ENCODE data around the gene DPH7. TPM values are rescaled to one million over a fixed set of nuclear protein-coding genes. Genes with fewer than 3 reads are reported as not detected.

The DPH7 gene
- total RNA-seq, 1 experiment from 2014 or later = 43.9 TPM

- TF ChIP-seq, protein P1, sequence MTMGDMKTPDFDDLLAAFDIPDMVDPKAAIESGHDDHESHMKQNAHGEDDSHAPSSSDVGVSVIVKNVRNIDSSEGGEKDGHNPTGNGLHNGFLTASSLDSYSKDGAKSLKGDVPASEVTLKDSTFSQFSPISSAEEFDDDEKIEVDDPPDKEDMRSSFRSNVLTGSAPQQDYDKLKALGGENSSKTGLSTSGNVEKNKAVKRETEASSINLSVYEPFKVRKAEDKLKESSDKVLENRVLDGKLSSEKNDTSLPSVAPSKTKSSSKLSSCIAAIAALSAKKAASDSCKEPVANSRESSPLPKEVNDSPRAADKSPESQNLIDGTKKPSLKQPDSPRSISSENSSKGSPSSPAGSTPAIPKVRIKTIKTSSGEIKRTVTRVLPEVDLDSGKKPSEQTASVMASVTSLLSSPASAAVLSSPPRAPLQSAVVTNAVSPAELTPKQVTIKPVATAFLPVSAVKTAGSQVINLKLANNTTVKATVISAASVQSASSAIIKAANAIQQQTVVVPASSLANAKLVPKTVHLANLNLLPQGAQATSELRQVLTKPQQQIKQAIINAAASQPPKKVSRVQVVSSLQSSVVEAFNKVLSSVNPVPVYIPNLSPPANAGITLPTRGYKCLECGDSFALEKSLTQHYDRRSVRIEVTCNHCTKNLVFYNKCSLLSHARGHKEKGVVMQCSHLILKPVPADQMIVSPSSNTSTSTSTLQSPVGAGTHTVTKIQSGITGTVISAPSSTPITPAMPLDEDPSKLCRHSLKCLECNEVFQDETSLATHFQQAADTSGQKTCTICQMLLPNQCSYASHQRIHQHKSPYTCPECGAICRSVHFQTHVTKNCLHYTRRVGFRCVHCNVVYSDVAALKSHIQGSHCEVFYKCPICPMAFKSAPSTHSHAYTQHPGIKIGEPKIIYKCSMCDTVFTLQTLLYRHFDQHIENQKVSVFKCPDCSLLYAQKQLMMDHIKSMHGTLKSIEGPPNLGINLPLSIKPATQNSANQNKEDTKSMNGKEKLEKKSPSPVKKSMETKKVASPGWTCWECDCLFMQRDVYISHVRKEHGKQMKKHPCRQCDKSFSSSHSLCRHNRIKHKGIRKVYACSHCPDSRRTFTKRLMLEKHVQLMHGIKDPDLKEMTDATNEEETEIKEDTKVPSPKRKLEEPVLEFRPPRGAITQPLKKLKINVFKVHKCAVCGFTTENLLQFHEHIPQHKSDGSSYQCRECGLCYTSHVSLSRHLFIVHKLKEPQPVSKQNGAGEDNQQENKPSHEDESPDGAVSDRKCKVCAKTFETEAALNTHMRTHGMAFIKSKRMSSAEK (CRISPR knock-in tag; IDR thresholded peaks at IDR 0.05; ENCODE audit: borderline replicate concordance) = no peak
- TF ChIP-seq ELF4 (CRISPR knock-in tag; IDR thresholded peaks at IDR 0.05; ENCODE audit: low read depth) = no peak; the same call in 1 of the 2 replicates
- TF ChIP-seq NR1H2 (CRISPR knock-in tag; IDR thresholded peaks at IDR 0.05) = no peak
- TF ChIP-seq AR (CRISPR knock-in tag; IDR thresholded peaks at IDR 0.05) = no peak
- TF ChIP-seq JUN (CRISPR knock-in tag; IDR thresholded peaks at IDR 0.05) = no peak
- no peak for TF ChIP-seq ZNF396 (CRISPR knock-in tag; IDR thresholded peaks at IDR 0.05; ENCODE audit: borderline replicate concordance)
- no peak for TF ChIP-seq ATF1 (CRISPR knock-in tag; IDR thresholded peaks at IDR 0.05)
- TF ChIP-seq, protein P2, sequence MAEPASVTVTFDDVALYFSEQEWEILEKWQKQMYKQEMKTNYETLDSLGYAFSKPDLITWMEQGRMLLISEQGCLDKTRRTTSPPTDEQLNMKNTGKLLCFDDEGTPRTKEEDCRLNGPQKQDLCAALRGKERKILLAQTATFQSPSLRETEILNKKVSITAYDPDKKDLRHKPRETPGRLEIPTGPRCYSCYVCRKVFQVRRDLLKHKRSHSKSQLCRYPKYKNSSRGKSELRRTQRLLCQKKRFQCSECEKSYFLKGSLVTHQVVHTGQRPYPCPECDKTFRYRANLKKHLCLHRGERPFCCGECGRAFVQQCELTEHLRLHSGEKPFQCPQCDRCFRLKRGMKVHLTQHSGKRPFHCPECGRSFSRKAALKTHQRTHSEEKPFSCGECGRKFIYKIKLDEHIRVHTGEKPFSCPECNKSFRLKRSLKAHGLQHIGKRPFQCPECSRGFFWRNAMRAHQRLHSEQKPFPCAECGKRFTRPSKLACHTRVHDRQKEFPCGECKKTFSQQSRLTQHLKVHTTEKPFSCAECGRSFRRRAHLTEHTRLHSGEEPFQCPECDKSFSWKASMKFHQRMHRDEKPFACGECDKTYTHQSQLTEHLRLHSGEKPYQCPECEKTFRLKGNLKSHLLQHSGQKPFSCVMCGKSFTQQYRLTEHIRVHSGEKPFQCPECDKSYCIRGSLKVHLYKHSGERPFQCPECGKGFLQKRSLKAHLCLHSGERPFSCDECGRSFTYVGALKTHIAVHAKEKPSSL (CRISPR knock-in tag; conservative IDR thresholded peaks at IDR 0.05) = no peak
- TF ChIP-seq, protein P3, sequence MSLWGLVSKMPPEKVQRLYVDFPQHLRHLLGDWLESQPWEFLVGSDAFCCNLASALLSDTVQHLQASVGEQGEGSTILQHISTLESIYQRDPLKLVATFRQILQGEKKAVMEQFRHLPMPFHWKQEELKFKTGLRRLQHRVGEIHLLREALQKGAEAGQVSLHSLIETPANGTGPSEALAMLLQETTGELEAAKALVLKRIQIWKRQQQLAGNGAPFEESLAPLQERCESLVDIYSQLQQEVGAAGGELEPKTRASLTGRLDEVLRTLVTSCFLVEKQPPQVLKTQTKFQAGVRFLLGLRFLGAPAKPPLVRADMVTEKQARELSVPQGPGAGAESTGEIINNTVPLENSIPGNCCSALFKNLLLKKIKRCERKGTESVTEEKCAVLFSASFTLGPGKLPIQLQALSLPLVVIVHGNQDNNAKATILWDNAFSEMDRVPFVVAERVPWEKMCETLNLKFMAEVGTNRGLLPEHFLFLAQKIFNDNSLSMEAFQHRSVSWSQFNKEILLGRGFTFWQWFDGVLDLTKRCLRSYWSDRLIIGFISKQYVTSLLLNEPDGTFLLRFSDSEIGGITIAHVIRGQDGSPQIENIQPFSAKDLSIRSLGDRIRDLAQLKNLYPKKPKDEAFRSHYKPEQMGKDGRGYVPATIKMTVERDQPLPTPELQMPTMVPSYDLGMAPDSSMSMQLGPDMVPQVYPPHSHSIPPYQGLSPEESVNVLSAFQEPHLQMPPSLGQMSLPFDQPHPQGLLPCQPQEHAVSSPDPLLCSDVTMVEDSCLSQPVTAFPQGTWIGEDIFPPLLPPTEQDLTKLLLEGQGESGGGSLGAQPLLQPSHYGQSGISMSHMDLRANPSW (CRISPR knock-in tag; conservative IDR thresholded peaks at IDR 0.05; ENCODE audit: low read depth) = no peak
- TF ChIP-seq ZNF423 (CRISPR knock-in tag; IDR thresholded peaks at IDR 0.05) = no peak
- TF ChIP-seq, protein P4, sequence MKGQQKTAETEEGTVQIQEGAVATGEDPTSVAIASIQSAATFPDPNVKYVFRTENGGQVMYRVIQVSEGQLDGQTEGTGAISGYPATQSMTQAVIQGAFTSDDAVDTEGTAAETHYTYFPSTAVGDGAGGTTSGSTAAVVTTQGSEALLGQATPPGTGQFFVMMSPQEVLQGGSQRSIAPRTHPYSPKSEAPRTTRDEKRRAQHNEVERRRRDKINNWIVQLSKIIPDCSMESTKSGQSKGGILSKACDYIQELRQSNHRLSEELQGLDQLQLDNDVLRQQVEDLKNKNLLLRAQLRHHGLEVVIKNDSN (CRISPR knock-in tag; IDR thresholded peaks at IDR 0.05) = no peak
- no peak for TF ChIP-seq JAZF1 (CRISPR knock-in tag; IDR thresholded peaks at IDR 0.05)
- no peak for TF ChIP-seq ZNF138 (CRISPR knock-in tag; conservative IDR thresholded peaks at IDR 0.05)
- TF ChIP-seq IRF2 (CRISPR knock-in tag; IDR thresholded peaks at IDR 0.05; ENCODE audit: borderline replicate concordance, low read depth) = no peak
- no peak for TF ChIP-seq GRHL2 (CRISPR knock-in tag; IDR thresholded peaks at IDR 0.05; ENCODE audit: insufficient replicate concordance, severe bottlenecking)
- TF ChIP-seq, protein P5, sequence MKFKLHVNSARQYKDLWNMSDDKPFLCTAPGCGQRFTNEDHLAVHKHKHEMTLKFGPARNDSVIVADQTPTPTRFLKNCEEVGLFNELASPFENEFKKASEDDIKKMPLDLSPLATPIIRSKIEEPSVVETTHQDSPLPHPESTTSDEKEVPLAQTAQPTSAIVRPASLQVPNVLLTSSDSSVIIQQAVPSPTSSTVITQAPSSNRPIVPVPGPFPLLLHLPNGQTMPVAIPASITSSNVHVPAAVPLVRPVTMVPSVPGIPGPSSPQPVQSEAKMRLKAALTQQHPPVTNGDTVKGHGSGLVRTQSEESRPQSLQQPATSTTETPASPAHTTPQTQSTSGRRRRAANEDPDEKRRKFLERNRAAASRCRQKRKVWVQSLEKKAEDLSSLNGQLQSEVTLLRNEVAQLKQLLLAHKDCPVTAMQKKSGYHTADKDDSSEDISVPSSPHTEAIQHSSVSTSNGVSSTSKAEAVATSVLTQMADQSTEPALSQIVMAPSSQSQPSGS (CRISPR knock-in tag; IDR thresholded peaks at IDR 0.05; ENCODE audit: borderline replicate concordance, low read depth) = no peak
- TF ChIP-seq ZNF317 (CRISPR knock-in tag; IDR thresholded peaks at IDR 0.05; ENCODE audit: borderline replicate concordance, low read depth) = no peak
- TF ChIP-seq, protein P6, sequence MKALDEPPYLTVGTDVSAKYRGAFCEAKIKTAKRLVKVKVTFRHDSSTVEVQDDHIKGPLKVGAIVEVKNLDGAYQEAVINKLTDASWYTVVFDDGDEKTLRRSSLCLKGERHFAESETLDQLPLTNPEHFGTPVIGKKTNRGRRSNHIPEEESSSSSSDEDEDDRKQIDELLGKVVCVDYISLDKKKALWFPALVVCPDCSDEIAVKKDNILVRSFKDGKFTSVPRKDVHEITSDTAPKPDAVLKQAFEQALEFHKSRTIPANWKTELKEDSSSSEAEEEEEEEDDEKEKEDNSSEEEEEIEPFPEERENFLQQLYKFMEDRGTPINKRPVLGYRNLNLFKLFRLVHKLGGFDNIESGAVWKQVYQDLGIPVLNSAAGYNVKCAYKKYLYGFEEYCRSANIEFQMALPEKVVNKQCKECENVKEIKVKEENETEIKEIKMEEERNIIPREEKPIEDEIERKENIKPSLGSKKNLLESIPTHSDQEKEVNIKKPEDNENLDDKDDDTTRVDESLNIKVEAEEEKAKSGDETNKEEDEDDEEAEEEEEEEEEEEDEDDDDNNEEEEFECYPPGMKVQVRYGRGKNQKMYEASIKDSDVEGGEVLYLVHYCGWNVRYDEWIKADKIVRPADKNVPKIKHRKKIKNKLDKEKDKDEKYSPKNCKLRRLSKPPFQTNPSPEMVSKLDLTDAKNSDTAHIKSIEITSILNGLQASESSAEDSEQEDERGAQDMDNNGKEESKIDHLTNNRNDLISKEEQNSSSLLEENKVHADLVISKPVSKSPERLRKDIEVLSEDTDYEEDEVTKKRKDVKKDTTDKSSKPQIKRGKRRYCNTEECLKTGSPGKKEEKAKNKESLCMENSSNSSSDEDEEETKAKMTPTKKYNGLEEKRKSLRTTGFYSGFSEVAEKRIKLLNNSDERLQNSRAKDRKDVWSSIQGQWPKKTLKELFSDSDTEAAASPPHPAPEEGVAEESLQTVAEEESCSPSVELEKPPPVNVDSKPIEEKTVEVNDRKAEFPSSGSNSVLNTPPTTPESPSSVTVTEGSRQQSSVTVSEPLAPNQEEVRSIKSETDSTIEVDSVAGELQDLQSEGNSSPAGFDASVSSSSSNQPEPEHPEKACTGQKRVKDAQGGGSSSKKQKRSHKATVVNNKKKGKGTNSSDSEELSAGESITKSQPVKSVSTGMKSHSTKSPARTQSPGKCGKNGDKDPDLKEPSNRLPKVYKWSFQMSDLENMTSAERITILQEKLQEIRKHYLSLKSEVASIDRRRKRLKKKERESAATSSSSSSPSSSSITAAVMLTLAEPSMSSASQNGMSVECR (CRISPR knock-in tag; IDR thresholded peaks at IDR 0.05; ENCODE audit: borderline replicate concordance) = no peak; the same call in 1 of the 2 replicates
Observed at GRCh38 chr9:137551264-137552021, 27.3 kb downstream of the DPH7 start, which contains the start of gene MRPL41 (continued).
